DMS79 (cell line): ENCODE measurements around the gene PRMT7.

Experiments
- DNase-seq: peaks from one replicate; lab custom pipeline; 2025; lab: John Stamatoyannopoulos, UW

The PRMT7 gene

DNA sequence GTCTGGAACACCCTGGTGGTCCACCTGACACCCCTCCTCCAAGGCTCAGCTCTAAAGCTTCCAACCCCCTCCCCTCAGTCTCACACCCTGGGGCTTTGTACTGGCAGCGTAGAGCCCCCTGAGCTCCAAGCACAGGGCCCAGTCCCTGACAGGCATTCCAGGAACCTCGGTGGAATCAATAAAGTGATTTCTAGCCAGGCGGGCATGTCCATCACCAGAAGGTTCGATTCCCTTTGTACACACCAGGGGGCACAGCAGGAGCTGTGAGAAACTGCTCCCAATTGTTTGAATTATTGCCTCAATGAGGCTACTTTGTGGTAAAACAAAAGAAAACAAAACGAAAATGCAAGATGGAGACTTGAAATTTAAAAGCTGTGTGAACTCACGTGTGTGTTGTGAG lies 85.7 kb downstream of the PRMT7 start:
- no peak for DNase-seq

DNA sequence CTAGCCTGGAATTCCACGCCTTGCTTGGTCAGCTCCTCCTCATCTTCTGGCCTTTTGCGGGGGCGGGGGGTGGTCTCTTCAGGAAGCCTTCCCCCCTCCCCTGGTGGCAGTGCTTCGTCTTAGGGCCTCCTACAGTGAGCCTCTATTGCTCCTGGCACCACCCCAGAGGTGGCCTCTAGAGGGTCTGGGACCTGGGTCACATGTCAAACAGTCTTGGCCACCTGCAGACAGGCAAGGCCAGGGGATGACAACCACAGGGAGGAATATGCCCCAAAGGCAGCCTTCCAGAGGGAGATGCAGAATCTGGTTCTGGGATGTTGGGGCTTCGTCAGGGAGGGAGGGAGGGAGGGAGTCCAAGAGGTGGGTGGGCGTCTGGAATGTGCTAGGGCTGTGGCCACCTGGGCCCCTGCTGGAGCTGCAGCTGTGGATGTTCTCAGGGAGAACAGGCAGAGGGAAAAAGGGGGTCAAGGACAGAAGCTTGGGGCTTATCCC lies 86.9 kb downstream of the PRMT7 start:
- DNase-seq: no peak

DNA sequence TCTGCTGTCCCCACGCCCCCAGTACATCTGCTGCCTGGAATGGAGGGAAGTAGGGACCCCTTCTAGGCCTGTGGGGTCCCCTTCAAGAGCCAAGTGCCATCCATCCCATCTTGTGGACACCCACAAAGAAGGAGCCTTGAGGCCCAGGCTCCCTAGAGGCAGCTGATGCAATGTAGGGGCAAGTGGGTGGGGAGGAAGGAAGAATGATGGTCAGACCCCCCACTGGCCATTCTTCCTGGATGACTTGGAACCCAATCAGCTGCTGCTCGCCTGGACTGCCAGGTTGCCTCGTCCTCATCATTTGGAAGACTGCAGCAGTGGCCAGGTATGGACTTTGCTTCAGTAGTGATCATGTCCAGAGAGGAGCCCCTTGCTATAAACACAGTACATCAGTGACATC lies 88.6 kb downstream of the PRMT7 start:
- no peak for DNase-seq

DNA sequence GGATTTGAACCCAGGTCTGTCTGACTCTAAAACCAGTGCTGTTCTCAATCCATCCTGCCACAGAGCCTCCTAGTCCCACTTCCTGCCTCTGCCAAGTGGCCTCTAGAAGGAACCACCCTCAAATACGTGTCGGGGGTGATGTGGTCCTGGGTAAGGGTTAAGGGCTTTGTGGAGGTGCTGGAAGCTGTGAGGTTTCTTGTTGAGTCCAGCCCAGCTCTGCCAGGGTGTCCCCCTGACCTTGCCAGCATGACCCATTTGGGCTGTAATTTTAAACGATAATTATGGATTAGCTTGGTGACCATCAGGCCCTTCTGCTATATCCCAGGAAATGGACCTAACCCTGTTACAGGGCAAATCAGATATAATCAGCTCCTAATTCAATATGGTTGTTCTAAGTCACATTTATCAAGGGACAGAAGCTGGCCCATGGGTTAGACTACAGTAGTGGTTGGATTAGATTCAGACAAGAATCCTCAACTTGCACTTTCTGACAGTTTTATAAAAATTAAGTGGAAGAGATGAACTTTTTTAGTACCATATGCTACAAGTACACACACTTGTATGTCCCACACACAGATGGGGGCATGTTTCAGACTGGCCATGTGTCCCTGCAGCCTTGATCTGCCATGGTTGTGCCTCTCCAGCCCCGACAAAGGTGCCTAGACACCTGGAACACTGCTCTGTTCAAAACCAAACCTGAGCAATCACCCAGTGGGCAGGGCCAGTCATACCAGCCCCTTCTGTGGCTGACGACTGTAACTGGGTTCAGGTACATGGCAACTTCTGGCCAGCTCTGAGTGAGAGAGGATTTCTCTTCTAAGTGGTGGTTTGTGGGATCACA lies 89.5 kb downstream of the PRMT7 start:
- no peak for DNase-seq

DNA sequence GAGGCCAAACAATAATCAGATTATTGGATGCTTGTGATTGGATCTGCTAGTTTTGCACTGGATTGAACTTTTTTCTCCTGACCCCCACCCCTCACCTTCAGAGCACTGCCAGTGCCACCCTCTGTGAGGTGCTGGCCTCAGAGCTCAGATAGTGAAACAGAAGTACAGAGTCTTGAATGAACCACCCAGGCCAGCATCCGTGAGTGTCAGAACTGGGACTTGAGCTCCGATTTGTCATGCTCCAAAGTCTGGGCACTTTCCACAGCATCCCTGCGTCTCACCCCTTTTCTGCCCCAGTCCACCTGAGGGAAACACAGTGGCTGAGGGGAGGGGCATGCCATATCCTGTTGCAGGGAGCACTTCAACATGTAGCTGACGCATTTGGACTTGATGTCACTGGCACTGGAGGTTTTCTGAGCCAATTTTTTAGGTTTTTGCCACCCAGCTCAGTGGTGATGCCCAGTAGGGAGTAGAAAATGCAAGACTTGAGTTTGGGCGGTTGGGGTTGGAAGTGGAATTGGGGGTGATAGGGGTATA lies 90.2 kb downstream of the PRMT7 start:
- DNase-seq: no peak

DNA sequence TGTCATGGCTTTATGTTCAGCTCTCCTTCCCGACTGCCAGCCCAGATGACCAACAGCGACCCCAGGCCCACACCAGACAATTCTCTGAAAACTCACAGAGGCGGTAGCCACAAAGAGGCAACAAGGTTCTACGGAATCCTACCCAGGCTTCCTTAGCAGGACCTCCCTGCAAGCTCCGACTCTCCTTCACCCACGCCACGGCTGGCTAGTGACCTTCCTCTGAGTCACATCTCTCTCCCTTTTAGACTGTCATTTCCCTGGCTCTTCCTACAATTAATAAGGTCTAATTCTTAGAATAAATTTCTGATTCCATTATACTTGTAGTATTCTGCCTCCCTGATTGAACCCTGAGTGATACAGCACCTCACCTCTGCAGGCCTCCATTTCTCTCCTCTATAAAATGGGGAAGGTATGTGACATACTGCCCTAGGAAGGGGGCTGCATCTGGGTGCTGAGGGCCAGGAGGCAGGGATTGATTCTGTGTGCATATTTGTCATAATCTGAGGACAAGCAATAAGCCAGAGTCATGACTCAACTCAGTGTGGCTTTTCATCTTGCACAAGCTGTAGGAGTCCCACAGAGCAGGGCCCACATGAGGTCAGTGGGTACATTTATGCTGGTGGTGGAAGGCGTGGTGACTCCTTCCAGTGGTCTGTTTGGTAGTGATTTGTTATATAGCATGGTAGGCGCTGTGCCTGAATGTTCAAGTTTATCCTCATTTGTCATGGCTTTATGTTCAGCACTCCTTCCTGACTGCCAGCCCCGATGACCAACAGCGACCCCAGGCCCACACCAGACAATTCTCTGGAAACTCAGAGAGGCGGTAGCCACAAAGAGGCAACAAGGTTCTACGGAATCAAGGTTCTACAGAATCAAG lies 91.3 kb downstream of the PRMT7 start:
- no peak for DNase-seq

DNA sequence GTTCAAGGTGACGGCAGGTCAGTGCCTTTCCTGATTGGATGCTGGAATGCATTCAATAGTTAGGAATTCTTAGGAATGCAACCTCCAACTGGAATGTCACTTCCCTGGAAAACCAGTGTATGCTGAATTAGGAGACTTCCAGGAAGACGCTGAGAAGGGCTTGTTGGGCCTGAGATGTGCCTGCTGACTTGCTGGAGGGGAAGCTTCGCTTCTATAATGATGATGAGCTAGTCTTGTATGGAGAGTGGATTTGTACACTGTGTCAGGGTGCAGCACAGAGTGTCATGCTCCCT lies 91.9 kb downstream of the PRMT7 start:
- DNase-seq: no peak

DNA sequence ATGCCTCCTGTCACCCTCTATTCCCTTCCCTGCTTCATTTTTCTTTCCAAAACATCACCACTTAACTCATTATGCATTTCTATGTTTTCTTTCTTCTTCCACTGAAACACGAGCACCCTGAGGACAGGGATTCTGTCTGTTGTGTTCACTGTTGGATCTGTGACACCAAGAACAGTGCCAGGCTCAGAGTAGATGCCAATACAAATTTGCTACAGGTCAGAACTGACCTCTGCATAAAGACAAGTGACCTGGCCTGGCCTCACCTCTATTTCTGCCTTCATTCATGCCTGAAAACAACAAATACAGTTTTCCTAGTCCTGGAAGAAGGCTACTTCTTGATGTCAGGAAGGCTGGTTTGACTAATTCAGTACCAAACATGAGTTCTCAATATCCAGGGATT lies 92.4 kb downstream of the PRMT7 start:
- DNase-seq: no peak

DNA sequence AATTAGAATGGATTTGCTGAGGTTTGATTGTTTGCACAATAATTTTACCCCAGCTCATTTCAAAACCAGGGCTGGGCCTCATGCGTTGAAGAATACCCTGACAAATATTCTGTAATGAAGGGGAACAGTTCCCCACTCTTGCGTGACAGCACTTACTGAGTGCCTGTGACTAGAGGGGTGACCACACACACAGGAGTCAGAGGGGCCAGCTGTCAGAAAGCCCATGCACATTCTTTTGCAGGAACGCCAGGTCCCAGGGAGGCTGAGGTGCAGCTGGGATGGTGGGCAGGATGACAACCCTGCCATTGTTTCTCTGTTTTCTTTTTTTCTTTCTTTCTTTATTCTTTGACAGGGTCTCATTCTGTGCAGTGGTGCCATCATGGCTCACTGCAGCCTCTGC lies 92.9 kb downstream of the PRMT7 start:
- DNase-seq: no peak

DNA sequence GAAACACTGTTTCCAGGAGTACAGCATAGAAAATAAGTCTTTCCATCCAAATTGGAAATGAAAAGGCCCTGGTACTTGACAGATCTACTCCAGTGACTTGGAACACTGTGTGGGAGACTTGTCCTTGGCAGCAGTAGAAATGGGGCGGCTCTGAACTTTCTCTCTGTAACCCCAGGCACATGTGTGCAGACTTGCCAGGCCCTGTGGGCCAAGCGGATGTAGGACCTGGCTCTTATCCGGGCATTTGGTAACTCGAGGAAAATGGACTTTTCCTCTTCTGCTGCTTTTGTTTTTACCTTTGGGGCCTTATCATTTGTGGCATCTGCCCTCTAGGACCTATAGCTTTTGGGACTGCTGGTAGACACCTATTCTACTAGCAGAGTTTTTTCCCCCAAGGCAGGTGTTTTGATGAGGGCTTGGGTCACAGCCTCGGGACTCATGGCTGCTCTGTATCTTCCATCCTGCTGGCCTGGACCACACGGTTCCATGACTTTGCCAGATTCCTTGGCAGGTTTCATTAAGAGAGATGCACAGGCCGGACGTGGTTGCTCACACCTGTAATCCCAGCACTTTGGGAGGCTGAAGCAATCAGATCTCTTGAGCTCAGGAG lies 94.0 kb downstream of the PRMT7 start:
- DNase-seq: no peak

DNA sequence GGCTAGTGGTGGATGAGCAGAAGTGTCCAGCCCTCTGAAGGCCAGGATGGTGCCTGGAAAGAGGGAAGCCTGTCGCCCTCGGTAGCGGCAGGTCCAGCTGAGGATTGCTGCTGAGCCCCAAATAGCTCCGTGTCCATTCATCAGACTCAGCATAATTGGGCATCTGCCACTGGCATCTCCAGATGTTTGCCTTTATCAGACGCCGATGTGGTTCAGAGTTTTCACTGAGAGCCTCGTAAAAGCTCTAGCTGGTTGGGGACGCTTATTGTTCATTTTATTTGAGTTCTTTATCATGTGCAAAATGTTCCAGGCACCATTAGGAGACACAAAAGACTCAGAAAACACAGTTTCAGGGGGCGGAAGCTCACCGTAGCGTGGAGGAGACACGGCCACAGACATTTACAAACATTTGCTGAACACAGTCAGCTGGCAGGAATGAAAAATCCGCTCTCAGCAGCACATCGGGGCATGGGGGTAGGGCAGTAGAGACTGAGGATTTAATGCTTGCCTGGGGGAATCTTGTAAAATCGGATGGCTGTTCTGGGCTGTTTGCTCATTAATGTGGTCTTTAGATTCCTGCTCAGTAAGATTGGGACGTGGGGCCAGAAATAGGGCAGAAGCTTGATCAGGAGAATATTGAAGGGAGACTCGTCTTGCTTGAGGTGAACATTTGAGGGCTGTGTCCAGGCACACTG lies 95.8 kb downstream of the PRMT7 start:
- peak; percentile 68 for DNase-seq
